DND-41 (cell line): ENCODE data around the gene DMAP1.

ENCODE experiments used
- ATAC-seq: fragments of 200-7000 bp; cut with Tn5 transposase; 3 replicates; pipeline ENCODE4 v1.9.1; 2021; ENCODE audit warnings: low read depth; ENCODE audit not compliant: insufficient read depth
- DNase-seq: peaks from one replicate; pipeline ENCODE4 v3.0.0-alpha.2; 2020
- H2AFZ ChIP-seq: 2 replicates; pipeline ENCODE4 v1.6.0; 2012; ENCODE audit warnings: low read depth, low read length
- H3K27ac ChIP-seq: 2 replicates; pipeline ENCODE4 v1.5.1; 2012; ENCODE audit warnings: low read length, inconsistent platforms
- H3K27me3 ChIP-seq: fragments of 200-600 bp; sonication (generic); 2 replicates; pipeline ENCODE4 v1.6.0; 2012; ENCODE audit warnings: low read length, mild to moderate bottlenecking, inconsistent platforms; ENCODE audit not compliant: insufficient read depth, poor library complexity
- H3K36me3 ChIP-seq: 2 replicates; pipeline ENCODE4 v1.5.1; 2012; ENCODE audit warnings: low read length, inconsistent platforms; ENCODE audit not compliant: insufficient read depth
- H3K4me1 ChIP-seq: 2 replicates; pipeline ENCODE4 v1.5.1; 2012; ENCODE audit warnings: mild to moderate bottlenecking, low read length; ENCODE audit not compliant: insufficient read depth
- H3K4me2 ChIP-seq: 2 replicates; pipeline ENCODE4 v1.6.0; 2012; ENCODE audit warnings: mild to moderate bottlenecking, moderate library complexity, low read length, inconsistent platforms; ENCODE audit not compliant: insufficient read depth
- H3K4me3 ChIP-seq, 2 experiments: fragments of 200-600 bp in 1 of 2; shearing (Covaris generic) in 1 of 2; 2 replicates each; pipeline ENCODE4 v1.5.1; 2012 to 2016; ENCODE audit warnings: inconsistent platforms in 2 of 2, low read length in 2 of 2, mild to moderate bottlenecking in 2 of 2, low read depth in 1 of 2, moderate library complexity in 1 of 2
- H3K79me2 ChIP-seq: 2 replicates; pipeline ENCODE4 v1.6.0; 2012; ENCODE audit warnings: low read length, inconsistent platforms; ENCODE audit not compliant: insufficient read depth
- H3K9ac ChIP-seq: 2 replicates; pipeline ENCODE4 v1.6.0; 2012; ENCODE audit warnings: low read depth, mild to moderate bottlenecking, inconsistent platforms, low read length, moderate library complexity
- H3K9me3 ChIP-seq: 2 replicates; pipeline ENCODE4 v1.5.1; 2012; ENCODE audit warnings: low read length, moderate library complexity, mild to moderate bottlenecking, inconsistent platforms; ENCODE audit not compliant: insufficient read depth, severe bottlenecking
- H4K20me1 ChIP-seq: 2 replicates; pipeline ENCODE4 v1.6.0; 2012; ENCODE audit warnings: low read length; ENCODE audit not compliant: insufficient read depth
- CTCF ChIP-seq: IDR thresholded peaks from 2 replicates; pipeline ENCODE4 v1.5.1; 2012; ENCODE audit warnings: borderline replicate concordance, low read length, moderate library complexity, mild to moderate bottlenecking; ENCODE audit not compliant: poor library complexity, severe bottlenecking; ENCODE audit errors: extremely low read depth
- EZH2 ChIP-seq: IDR thresholded peaks from 3 replicates; pipeline ENCODE4 v1.6.1; 2012; ENCODE audit warnings: borderline replicate concordance, low read depth, mild to moderate bottlenecking, moderate library complexity, low read length, inconsistent platforms; ENCODE audit not compliant: severe bottlenecking

DMAP1 gene

GRCh38 chr1:44249543-44249942, 36.3 kb downstream of the DMAP1 start:
- TF ChIP-seq CTCF (no peak), EZH2 (no peak)
- H3K4me2 ChIP-seq, result no peak overlapping the region
- ATAC-seq (no peak), DNase-seq (no peak)
- no peaks in the 10 kb centered on the region for H3K9me3 ChIP-seq
- peaks cover 40% of the 10 kb centered on the region for H3K36me3 ChIP-seq
- H4K20me1 ChIP-seq, result peaks cover 32% of the 10 kb centered on the region
- H3K27ac ChIP-seq, result no peak overlapping the region
- H3K27me3 ChIP-seq, result no peaks in the 10 kb centered on the region
- no peak overlapping the region for H3K4me3 ChIP-seq
- no peaks in the 10 kb centered on the region for H3K79me2 ChIP-seq
- H3K4me1 ChIP-seq, result no peaks in the 10 kb centered on the region
- H3K9ac ChIP-seq, result no peak overlapping the region
- H2AFZ ChIP-seq, result no peak overlapping the region

- no peak overlapping the region for H3K9ac ChIP-seq
- H3K36me3 ChIP-seq, result peaks cover 34% of the 10 kb centered on the region
- H3K27me3 ChIP-seq, result no peaks in the 10 kb centered on the region
- no peaks in the 10 kb centered on the region for H3K79me2 ChIP-seq
- H3K27ac ChIP-seq, result no peak overlapping the region
- no peaks in the 10 kb centered on the region for H3K4me1 ChIP-seq
- TF ChIP-seq EZH2 (no peak), CTCF (no peak)
- DNase-seq (no peak), ATAC-seq (no peak)
- no peak overlapping the region for H3K4me3 ChIP-seq
- H2AFZ ChIP-seq, result no peak overlapping the region
- H4K20me1 ChIP-seq, result peaks cover 32% of the 10 kb centered on the region
- no peaks in the 10 kb centered on the region for H3K9me3 ChIP-seq
- no peak overlapping the region for H3K4me2 ChIP-seq
Measured at GRCh38 chr1:44250068-44250781, 37.0 kb downstream of the DMAP1 start.

GRCh38 chr1:44251486-44251885, 38.2 kb downstream of the DMAP1 start:
- TF ChIP-seq CTCF, result no peak
- TF ChIP-seq EZH2, result no peak
- H3K36me3 ChIP-seq, result peaks cover 35% of the 10 kb centered on the region
- no peaks in the 10 kb centered on the region for H3K9me3 ChIP-seq
- DNase-seq, result no peak
- peaks cover 29% of the 10 kb centered on the region for H4K20me1 ChIP-seq
- no peaks in the 10 kb centered on the region for H3K27me3 ChIP-seq
- H3K4me1 ChIP-seq, result no peaks in the 10 kb centered on the region
- no peak overlapping the region for H2AFZ ChIP-seq
- ATAC-seq, result no peak
- H3K9ac ChIP-seq, result no peak overlapping the region
- H3K27ac ChIP-seq, result no peak overlapping the region
- no peaks in the 10 kb centered on the region for H3K79me2 ChIP-seq
- H3K4me3 ChIP-seq, result no peak overlapping the region
- no peak overlapping the region for H3K4me2 ChIP-seq
